AG09319 (cell line): Measurements from ENCODE around the gene HABP4.

Experiments used
- DNase-seq: peaks from one replicate; pipeline ENCODE4 v3.0.0-alpha.2; 2010; ENCODE audit warnings: low read depth; ENCODE audit errors: extremely low read depth
- TF ChIP-seq, protein P1 (sequence below): IDR thresholded peaks from 2 replicates; pipeline ENCODE4 v1.5.1; 2011; ENCODE audit warnings: low read depth, mild to moderate bottlenecking, inconsistent platforms, low read length, moderate library complexity

HABP4 gene

DNA sequence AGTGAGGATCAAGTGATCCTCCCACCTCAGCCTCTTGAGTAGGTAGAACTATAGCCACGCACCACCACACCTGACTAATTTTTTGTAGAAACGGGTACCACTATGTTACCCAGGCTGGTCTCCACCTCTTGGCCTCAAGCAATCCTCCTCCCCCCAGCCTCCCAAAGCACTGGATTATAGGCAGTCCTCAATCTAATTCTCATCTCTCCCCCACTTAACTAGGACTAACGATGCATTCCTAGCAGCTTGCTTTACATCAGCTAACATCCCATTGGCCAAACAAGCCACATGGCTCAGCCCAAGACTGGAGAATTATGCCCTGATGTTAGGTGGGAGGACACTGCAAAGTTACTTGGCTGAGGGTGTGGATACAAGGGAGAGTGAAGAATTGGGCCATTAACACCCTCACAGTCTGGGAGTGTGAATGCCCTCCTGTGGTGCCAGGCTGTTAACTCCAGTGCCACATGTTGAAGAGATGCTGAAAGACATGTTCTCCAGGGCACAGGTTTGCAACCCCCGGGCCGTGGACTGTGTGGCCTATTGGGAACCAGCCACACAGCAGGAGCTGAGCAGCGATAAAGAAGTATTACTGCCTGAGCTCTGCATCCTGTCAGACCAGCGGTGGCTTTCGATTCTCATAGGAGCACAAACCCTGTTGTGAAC lies 26.5 kb upstream of the HABP4 start:
- no peak for DNase-seq
- TF ChIP-seq, protein P1, sequence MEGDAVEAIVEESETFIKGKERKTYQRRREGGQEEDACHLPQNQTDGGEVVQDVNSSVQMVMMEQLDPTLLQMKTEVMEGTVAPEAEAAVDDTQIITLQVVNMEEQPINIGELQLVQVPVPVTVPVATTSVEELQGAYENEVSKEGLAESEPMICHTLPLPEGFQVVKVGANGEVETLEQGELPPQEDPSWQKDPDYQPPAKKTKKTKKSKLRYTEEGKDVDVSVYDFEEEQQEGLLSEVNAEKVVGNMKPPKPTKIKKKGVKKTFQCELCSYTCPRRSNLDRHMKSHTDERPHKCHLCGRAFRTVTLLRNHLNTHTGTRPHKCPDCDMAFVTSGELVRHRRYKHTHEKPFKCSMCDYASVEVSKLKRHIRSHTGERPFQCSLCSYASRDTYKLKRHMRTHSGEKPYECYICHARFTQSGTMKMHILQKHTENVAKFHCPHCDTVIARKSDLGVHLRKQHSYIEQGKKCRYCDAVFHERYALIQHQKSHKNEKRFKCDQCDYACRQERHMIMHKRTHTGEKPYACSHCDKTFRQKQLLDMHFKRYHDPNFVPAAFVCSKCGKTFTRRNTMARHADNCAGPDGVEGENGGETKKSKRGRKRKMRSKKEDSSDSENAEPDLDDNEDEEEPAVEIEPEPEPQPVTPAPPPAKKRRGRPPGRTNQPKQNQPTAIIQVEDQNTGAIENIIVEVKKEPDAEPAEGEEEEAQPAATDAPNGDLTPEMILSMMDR, result no peak

DNA sequence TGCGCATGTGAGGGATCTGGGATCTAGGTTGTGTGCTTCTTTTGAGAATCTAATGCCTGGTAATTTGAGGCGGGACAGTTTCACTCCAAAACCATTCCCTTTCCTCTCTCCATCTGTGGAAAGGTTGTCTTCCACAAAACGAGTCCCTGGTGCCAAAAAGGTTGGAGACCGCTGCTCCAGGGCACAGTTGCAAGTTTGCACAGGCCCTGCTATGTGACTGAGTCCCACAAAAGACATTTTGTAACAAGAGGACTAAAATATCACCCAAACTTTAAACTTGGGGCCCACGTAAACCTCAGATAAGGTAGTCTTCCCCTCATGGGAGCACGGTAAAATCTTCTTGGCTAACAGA lies 26.0 kb upstream of the HABP4 start:
- TF ChIP-seq, protein P1, result no peak

DNA sequence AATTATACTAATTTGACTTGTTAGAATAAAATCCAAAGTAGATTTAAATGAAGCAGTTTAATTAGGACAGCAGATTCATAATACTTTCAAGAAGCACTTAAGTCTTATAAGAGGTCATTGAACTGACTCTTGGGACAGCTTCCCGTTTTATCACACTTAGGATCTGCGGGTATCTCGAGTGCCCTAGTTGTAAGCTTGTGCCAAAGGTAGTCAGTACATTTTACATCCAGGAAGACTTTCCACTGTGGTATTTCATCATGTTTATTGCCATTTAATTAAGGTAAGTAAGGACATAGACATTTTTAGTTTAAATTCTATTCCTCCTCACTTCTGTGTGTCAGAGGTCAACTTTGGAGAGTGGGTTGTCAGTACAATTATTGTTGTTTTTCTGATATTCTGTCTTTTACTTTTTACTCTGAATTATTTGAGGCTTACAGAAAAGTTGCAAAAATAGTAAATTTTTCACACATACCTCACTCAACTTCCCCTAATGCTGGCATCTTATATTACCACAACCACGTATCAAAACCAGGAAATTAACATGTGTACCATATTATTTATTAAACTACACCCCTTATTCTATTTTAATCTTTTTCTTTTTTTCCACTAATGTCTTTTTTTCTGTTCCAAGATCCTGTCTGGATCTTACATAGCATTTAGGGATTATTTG lies 24.3 kb upstream of the HABP4 start:
- TF ChIP-seq, protein P1, result no peak
- no peak for DNase-seq

More for the DNA sequence above, 26.0 kb upstream of the HABP4 start:
- no peak for DNase-seq

DNA sequence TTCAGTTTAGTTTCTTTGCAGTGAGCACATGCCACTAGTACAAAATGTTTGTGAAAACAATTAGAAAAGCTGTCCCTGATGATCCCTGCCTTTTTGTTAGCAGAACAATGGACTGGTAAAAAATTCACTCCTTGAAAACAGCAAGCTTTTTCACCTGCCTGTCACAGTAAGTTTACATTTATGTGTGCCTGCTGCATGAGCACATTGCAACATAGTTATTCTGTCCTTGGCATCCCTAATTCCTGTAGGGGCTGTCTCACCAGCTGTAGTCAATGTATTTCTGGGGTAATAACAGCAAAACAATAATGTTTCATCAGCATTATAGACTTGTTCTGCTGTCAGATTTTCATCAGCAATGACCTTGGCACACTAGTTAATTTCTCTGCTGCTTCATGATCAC lies 20.2 kb upstream of the HABP4 start:
- TF ChIP-seq, protein P1, result no peak
- DNase-seq, result no peak

DNA sequence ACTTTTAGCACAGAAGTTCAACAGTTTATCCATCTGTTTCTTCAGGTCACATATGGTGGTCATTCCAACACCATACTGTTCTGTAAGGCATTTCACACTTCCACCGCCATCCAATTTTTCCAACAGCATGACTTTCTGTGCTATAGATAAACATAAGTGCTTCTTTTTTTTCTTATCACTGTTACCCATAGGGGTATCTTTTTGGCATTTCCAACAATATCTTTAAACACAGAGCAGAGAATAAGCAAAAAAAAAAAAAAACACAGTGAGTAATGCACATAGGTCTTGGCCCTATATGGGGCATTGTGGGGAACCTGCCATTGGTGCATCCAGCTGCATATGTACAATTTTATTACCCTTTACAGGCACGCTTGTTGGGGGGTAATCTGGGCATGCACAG lies 19.6 kb upstream of the HABP4 start:
- TF ChIP-seq, protein P1, result no peak
- no peak for DNase-seq

DNA sequence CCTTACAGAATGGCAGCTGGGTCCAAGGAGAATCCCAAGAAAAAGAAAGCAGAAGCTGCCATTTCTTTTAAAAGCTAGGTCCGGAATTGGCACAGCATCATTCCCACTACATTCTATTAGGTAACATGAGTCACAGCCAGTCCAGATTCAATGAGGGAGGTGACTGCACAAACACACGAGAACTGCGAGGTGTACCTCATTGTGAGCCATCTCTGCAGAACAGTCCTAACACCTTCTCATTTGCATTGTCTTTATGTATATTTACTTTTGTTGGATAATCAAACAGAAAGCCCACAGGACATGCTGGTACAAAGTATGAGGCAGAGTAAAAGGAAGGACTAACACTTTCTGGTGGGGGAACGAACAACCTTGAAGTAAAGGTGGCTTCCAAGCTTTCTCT lies 14.6 kb upstream of the HABP4 start:
- TF ChIP-seq, protein P1, result no peak
- DNase-seq, result no peak

DNA sequence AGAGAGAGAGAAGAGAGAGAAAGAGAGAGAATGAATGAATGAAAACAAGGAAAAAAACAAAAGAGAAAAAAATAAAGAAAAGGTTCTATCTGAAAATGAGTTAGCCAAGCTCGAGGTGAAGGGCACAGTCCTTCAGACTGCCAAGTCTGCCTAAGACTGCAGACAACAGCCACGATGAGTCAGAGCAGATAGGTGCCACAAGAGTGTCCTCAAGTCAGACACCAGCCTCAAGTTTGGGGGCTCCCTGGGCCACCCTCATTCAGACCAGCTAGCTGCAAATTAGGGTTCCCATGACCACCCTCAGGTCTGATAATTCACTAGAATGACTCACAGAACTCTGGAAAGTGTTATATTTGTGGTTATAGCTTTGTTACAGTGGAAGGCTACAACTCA lies 13.9 kb upstream of the HABP4 start:
- TF ChIP-seq, protein P1, result no peak

More for the DNA sequence above, 13.9 kb upstream of the HABP4 start:
- no peak for DNase-seq
